K562 (cell line): ENCODE data around the gene APC2. TPM values are rescaled to one million over a fixed set of nuclear protein-coding genes. Genes with fewer than 3 reads are reported as not detected.
A peak's percentile ranks its signal among the peaks of the same experiment; 100 is the strongest.

ENCODE experiments used
- ATAC-seq: fragments of 200-7000 bp; cut with Tn5 transposase; 3 replicates; pipeline ENCODE4 v1.9.1; 2020; ENCODE audit warnings: moderate library complexity
- BruUV-seq: library from RNA; stranded (reverse); fragments of 400-500 nt; replicated peaks from 2 replicates; lab custom pipeline; 2021; lab: Mats Ljungman, UMichigan
- CTCF ChIA-PET: fragments of 300-600 bp; formaldehyde crosslinking; extraction: SDS; loops from one replicate; lab custom pipeline; 2021; ENCODE audit warnings: low intra/inter-chr PET ratio; lab: Yijun Ruan, JAX
- POLR2A ChIA-PET: fragments of 300-600, 350-650 bp; sonication (Branson Sonifier 250); formaldehyde crosslinking; extraction: SDS; loops from one replicate; lab custom pipeline; 2021; ENCODE audit warnings: antibody characterized with exemption, inconsistent platforms; lab: Yijun Ruan, JAX
- DNase-seq, 4 experiments: peaks; one replicate each; pipeline versions ENCODE4 v3.0.0 to v3.0.0-alpha.2; 2011 to 2018; ENCODE audit warnings: low spot score in 3 of 4, mixed read lengths in 3 of 4; ENCODE audit errors: extremely low read depth in 1 of 4
- FAIRE-seq: peaks from 2 replicates; lab custom pipeline; 2011; peaks lifted over from hg19 to GRCh38; lab: Jason Lieb, UNC
- H2AFZ ChIP-seq: 2 replicates; pipeline ENCODE4 v1.6.0; 2011; ENCODE audit warnings: low read depth, low read length, control low read depth, inconsistent platforms
- H3K27ac ChIP-seq: fragments of 200-600 bp; 3 replicates; pipeline ENCODE4 v1.8.0; 2011; ENCODE audit warnings: low read depth, mild to moderate bottlenecking, control low read depth, inconsistent platforms, low read length, moderate library complexity, mixed read lengths; ENCODE audit errors: extremely low read depth
- H3K27me3 ChIP-seq, 2 experiments: fragments of 300-600 bp in 1 of 2; 2 replicates in 1 of 2; 3 replicates in 1 of 2; pipeline versions ENCODE4 v1.6.0 to v1.8.0; 2011; ENCODE audit warnings: inconsistent platforms in 2 of 2, low read length in 2 of 2, mild to moderate bottlenecking in 1 of 2, mixed read lengths in 1 of 2, moderate library complexity in 1 of 2; ENCODE audit not compliant: control insufficient read depth in 2 of 2, insufficient read depth in 2 of 2
- H3K36me3 ChIP-seq: fragments of 300-600 bp; 3 replicates; pipeline ENCODE4 v1.8.0; 2011; ENCODE audit warnings: mild to moderate bottlenecking, low read length, inconsistent platforms; ENCODE audit not compliant: control insufficient read depth, insufficient read depth
- H3K4me1 ChIP-seq, 2 experiments: fragments of 200-600 bp in 1 of 2; replicated peaks in 1 of 2; 2 replicates in 1 of 2; 3 replicates in 1 of 2; pipeline versions ENCODE4 v1.5.1 to v1.8.0; 2011; ENCODE audit warnings: inconsistent platforms in 2 of 2, low read length in 2 of 2, mild to moderate bottlenecking in 1 of 2, mixed read lengths in 1 of 2, moderate library complexity in 1 of 2; ENCODE audit not compliant: control insufficient read depth in 2 of 2, insufficient read depth in 2 of 2
- H3K4me2 ChIP-seq: 2 replicates; pipeline ENCODE4 v1.6.1; 2011; ENCODE audit warnings: low read length, control low read depth, inconsistent platforms, mixed read lengths; ENCODE audit not compliant: insufficient read depth
- H3K4me3 ChIP-seq: fragments of 200-600 bp; sonication (generic), shearing (Covaris generic); 2 replicates; pipeline ENCODE4 v1.5.1; 2016; ENCODE audit warnings: control low read depth, inconsistent platforms
- H3K79me2 ChIP-seq: fragments of 200-600 bp; 3 replicates; pipeline ENCODE4 v1.8.0; 2011; ENCODE audit warnings: low read length, inconsistent platforms; ENCODE audit not compliant: control insufficient read depth, insufficient read depth
- H3K9ac ChIP-seq, 2 experiments: 2 replicates each; pipeline versions ENCODE4 v1.6.0 to v1.6.1; 2011; ENCODE audit warnings: low read depth in 2 of 2, low read length in 2 of 2, control low read depth in 1 of 2, inconsistent platforms in 1 of 2, mild to moderate bottlenecking in 1 of 2, mixed read lengths in 1 of 2; ENCODE audit not compliant: insufficient read depth in 1 of 2
- H3K9me1 ChIP-seq: one replicate; pipeline ENCODE4 v1.6.0; 2011; ENCODE audit warnings: inconsistent platforms, mild to moderate bottlenecking, low read length, moderate library complexity; ENCODE audit not compliant: control insufficient read depth, insufficient read depth
- H3K9me3 ChIP-seq: replicated peaks from 2 replicates; pipeline ENCODE4 v1.5.1; 2011; ENCODE audit warnings: low read depth, low read length, inconsistent platforms; ENCODE audit not compliant: control insufficient read depth, insufficient read depth
- H4K20me1 ChIP-seq: replicated peaks from 2 replicates; pipeline ENCODE4 v1.6.1; 2011; ENCODE audit warnings: low read length, inconsistent platforms, mixed read lengths; ENCODE audit not compliant: control insufficient read depth, insufficient read depth
- POLR2G ChIP-seq: fragments of 200-400 bp; formaldehyde crosslinking; IDR thresholded peaks from 2 replicates; pipeline ENCODE4 v1.6.1; 2017; ENCODE audit warnings: low read depth, mild to moderate bottlenecking, antibody characterized with exemption, low read length, moderate library complexity
- RBFOX2 ChIP-seq: fragments of 200-400 bp; formaldehyde crosslinking; IDR thresholded peaks from 2 replicates; pipeline ENCODE4 v1.6.1; 2017; ENCODE audit warnings: low read depth, mild to moderate bottlenecking, low read length, moderate library complexity
- TAF9B ChIP-seq: fragments of 450-650 bp; IDR thresholded peaks from 2 replicates; pipeline ENCODE4 v1.6.1; 2018; ENCODE audit warnings: mild to moderate bottlenecking; ENCODE audit not compliant: partially characterized antibody
- WGBS: fragments of 100-300 bp; shearing (Covaris generic); methylation state at CpG from one replicate; pipeline ENCODE4 v1.1.6; 2016; ENCODE audit warnings: low coverage, mixed read lengths; ENCODE audit not compliant: insufficient coverage; ENCODE audit errors: missing lambda C conversion rate; 5-methylcytosine and 5-hydroxymethylcytosine counted together
- in situ Hi-C: fragments of 300-500 bp; cut with MboI; formaldehyde crosslinking; loops from 4 replicates; pipeline ENCODE4 v1.15.0; 2018; ENCODE audit warnings: inconsistent platforms, mixed read lengths
- intact Hi-C: fragments of 100-400 bp; cut with micrococcal nuclease; formaldehyde crosslinking; loops from 2 replicates; pipeline ENCODE4 v1.14.2; 2022
- polyA plus RNA-seq, 8 experiments: library from polyadenylated mRNA; depleted of rRNA in 4 of 8; stranded (reverse) in 5 of 8; unstranded in 3 of 8; fragments of >200 nt; fragmentation: Nextera tagmentation in 2 of 8; fragmentation: Illumina TruSeq in 1 of 8; extraction: Ambion mirVana in 2 of 8; extraction: Trizol in 1 of 8; gene quantifications; 2 replicates each; pipeline versions ENCODE4 v1.2.1 to v1.2.3, GENCODE V29; 2011 to 2014; ENCODE audit warnings: inconsistent platforms in 1 of 8, missing spikeins in 1 of 8
- total RNA-seq, 7 experiments: library from RNA; depleted of rRNA in 6 of 7; stranded (reverse); fragments of >200 nt in 6 of 7; fragmentation: Illumina TruSeq in 2 of 7; extraction: Trizol in 2 of 7; gene quantifications; 2 replicates each; pipeline versions ENCODE4 v1.2.1 to v1.2.3, GENCODE V29; 2011 to 2021; ENCODE audit warnings: low replicate concordance in 1 of 7

APC2 gene
- total and polyA plus RNA-seq, 9 of the 15 experiments (the other 6 are each of a cell fraction or from before 2014, with no cell fraction given), result 0.01 to 0.40 (median 0.05) TPM; not detected in 3

- TF ChIP-seq POLR2G (peak; percentile 13; the same call in 1 of the 2 replicates), RBFOX2 (peak; percentile 62), TAF9B (no peak)
- DNase-seq (no peak), ATAC-seq (no peak), FAIRE-seq (no peak)
- Histone ChIP-seq H3K9me3 (no peaks in the 10 kb centered on the region), H3K4me2 (no peak overlapping the region), H3K27me3 (no peaks in the 10 kb centered on the region), H4K20me1 (peaks cover 75% of the 10 kb centered on the region), H3K9me1 (peaks cover 34% of the 10 kb centered on the region), H3K36me3 (peaks cover 80% of the 10 kb centered on the region; the same call in 2 of the 3 replicates), H3K27ac (no peak overlapping the region), H3K9ac (peak overlapping the region in 1 of 2 experiments; percentile 93; a peak in 2 of 4 replicates), H3K4me1 (peaks cover 42 to 90% of the 10 kb centered on the region in 2 experiments), H2AFZ (no peak overlapping the region), H3K4me3 (no peak overlapping the region), H3K79me2 (peaks cover 99% of the 10 kb centered on the region)
- in situ Hi-C loops (no loop called here), intact Hi-C loops (no loop called here)
- 91% methylated on average over 18 of the region's 21 CpGs for WGBS
- ChIA-PET POLR2A (interaction anchor here (0.7 to 7.4 kb wide), 8 partner anchors 9 to 165 kb away, joined by 3 to 52 read pairs (median 6); partner anchors contain the start of gene CIRBP), CTCF (interaction anchor here (0.6 kb wide), 1 partner anchor 162 kb away, joined by 6 read pairs; no protein-coding TSS in a partner anchor)
- BruUV-seq, result no TSS peak
Measured at GRCh38 chr19:1412323-1412923, 37.5 kb upstream of the APC2 start.
